ENCODE results near the gene ZCCHC14. TPM values are rescaled to one million over a fixed set of nuclear protein-coding genes. Genes with fewer than 3 reads are reported as not detected.

Gene ZCCHC14
- total and polyA plus RNA-seq, 4 donors, result 7.4 to 31.1 (median 19.3) TPM

- ATAC-seq (ENCODE audit: insufficient read depth, low FRiP score) (no peak), DNase-seq (no peak)
- H3K9me3 ChIP-seq (ENCODE audit: control insufficient read depth in 4 of 4, insufficient read depth in 3 of 4, low read length in 3 of 4), result no peaks in the 10 kb centered on the region
- no peak overlapping the region for H3K4me3 ChIP-seq
- no peak for TF ChIP-seq CTCF (IDR thresholded peaks at IDR 0.05; ENCODE audit: control extremely low read depth, extremely low read depth)
- H3K27me3 ChIP-seq (ENCODE audit: control insufficient read depth in 3 of 3, insufficient read depth in 3 of 3, low read length in 2 of 3), result no peaks in the 10 kb centered on the region
- H3K27ac ChIP-seq (ENCODE audit: low read depth in 1 of 2, low read length in 1 of 2), result peak overlapping the region in 1 of 2 donors; percentile 68
- 73 to 82% methylated on average over 10 of the region's 10 CpGs for WGBS, 2 donors
- H3K4me1 ChIP-seq (ENCODE audit: control insufficient read depth in 5 of 5, insufficient read depth in 5 of 5, low read length in 5 of 5), result peaks cover 10 to 27% (median 15%) of the 10 kb centered on the region in 5 donors
- no peak overlapping the region for H3K9ac ChIP-seq (ENCODE audit: insufficient read depth in 1 of 2, low read length in 2 of 2)
- H3K36me3 ChIP-seq (ENCODE audit: control insufficient read depth in 4 of 4, insufficient read depth in 4 of 4, low read length in 4 of 4), result peaks cover 0 to 19% (median 6%) of the 10 kb centered on the region in 4 donors
Measured at GRCh38 chr16:87460936-87461335, 31.9 kb downstream of the ZCCHC14 start.

- Histone ChIP-seq H3K27ac (ENCODE audit: low read depth in 1 of 2, low read length in 1 of 2) (no peak overlapping the region), H3K27me3 (ENCODE audit: control insufficient read depth in 3 of 3, insufficient read depth in 3 of 3, low read length in 2 of 3) (no peaks in the 10 kb centered on the region), H3K9ac (ENCODE audit: insufficient read depth in 1 of 2, low read length in 2 of 2) (no peak overlapping the region), H3K36me3 (ENCODE audit: control insufficient read depth in 4 of 4, insufficient read depth in 4 of 4, low read length in 4 of 4) (peaks cover 3 to 25% (median 12%) of the 10 kb centered on the region in 4 donors), H3K9me3 (ENCODE audit: control insufficient read depth in 4 of 4, insufficient read depth in 3 of 4, low read length in 3 of 4) (no peaks in the 10 kb centered on the region), H3K4me1 (ENCODE audit: control insufficient read depth in 5 of 5, insufficient read depth in 5 of 5, low read length in 5 of 5) (peaks cover under 1 to 21% (median 12%) of the 10 kb centered on the region in 5 donors), H3K4me3 (no peak overlapping the region)
- no peak for TF ChIP-seq CTCF (IDR thresholded peaks at IDR 0.05; ENCODE audit: control extremely low read depth, extremely low read depth)
- WGBS, 2 donors, result 84 to 92% methylated on average over 9 of the region's 9 CpGs
- DNase-seq (no peak), ATAC-seq (ENCODE audit: insufficient read depth, low FRiP score) (no peak)
Measured at GRCh38 chr16:87459833-87460232, 33.0 kb downstream of the ZCCHC14 start.

- peaks cover 3 to 25% (median 12%) of the 10 kb centered on the region in 4 donors for H3K36me3 ChIP-seq (ENCODE audit: control insufficient read depth in 4 of 4, insufficient read depth in 4 of 4, low read length in 4 of 4)
- WGBS, 2 donors, result 94 to 95% methylated on average over 15 of the region's 15 CpGs
- H3K27me3 ChIP-seq (ENCODE audit: control insufficient read depth in 3 of 3, insufficient read depth in 3 of 3, low read length in 2 of 3), result no peaks in the 10 kb centered on the region
- H3K27ac ChIP-seq (ENCODE audit: low read depth in 1 of 2, low read length in 1 of 2), result no peak overlapping the region
- no peak for TF ChIP-seq CTCF (IDR thresholded peaks at IDR 0.05; ENCODE audit: control extremely low read depth, extremely low read depth)
- H3K9ac ChIP-seq (ENCODE audit: insufficient read depth in 1 of 2, low read length in 2 of 2), result no peak overlapping the region
- no peak for ATAC-seq (ENCODE audit: insufficient read depth, low FRiP score)
- no peaks in the 10 kb centered on the region for H3K9me3 ChIP-seq (ENCODE audit: control insufficient read depth in 4 of 4, insufficient read depth in 3 of 4, low read length in 3 of 4)
- peaks cover 0 to 18% (median 4%) of the 10 kb centered on the region in 5 donors for H3K4me1 ChIP-seq (ENCODE audit: control insufficient read depth in 5 of 5, insufficient read depth in 5 of 5, low read length in 5 of 5)
- H3K4me3 ChIP-seq, result no peak overlapping the region
- DNase-seq, result no peak
Measured at GRCh38 chr16:87459027-87459426, 33.8 kb downstream of the ZCCHC14 start.

GRCh38 chr16:87458424-87458915, 34.4 kb downstream of the ZCCHC14 start:
- Histone ChIP-seq H3K27me3 (ENCODE audit: control insufficient read depth in 3 of 3, insufficient read depth in 3 of 3, low read length in 2 of 3) (no peaks in the 10 kb centered on the region), H3K9ac (ENCODE audit: insufficient read depth in 1 of 2, low read length in 2 of 2) (no peak overlapping the region), H3K4me1 (ENCODE audit: control insufficient read depth in 5 of 5, insufficient read depth in 5 of 5, low read length in 5 of 5) (peaks cover 0 to 13% (median 0%) of the 10 kb centered on the region in 5 donors), H3K9me3 (ENCODE audit: control insufficient read depth in 4 of 4, insufficient read depth in 3 of 4, low read length in 3 of 4) (no peaks in the 10 kb centered on the region), H3K4me3 (no peak overlapping the region), H3K27ac (ENCODE audit: low read depth in 1 of 2, low read length in 1 of 2) (no peak overlapping the region), H3K36me3 (ENCODE audit: control insufficient read depth in 4 of 4, insufficient read depth in 4 of 4, low read length in 4 of 4) (peaks cover 3 to 27% (median 14%) of the 10 kb centered on the region in 4 donors)
- 89 to 94% methylated on average over 23 of the region's 23 CpGs for WGBS, 2 donors
- ATAC-seq (ENCODE audit: insufficient read depth, low FRiP score) (no peak), DNase-seq (no peak)
- no peak for TF ChIP-seq CTCF (IDR thresholded peaks at IDR 0.05; ENCODE audit: control extremely low read depth, extremely low read depth)

Data from lung (tissue), 12 donors.